ES-I3 (cell line): Measurements from ENCODE around the gene BABAM2.

Experiments used
- H3K36me3 ChIP-seq: 2 replicates; pipeline ENCODE4 v1.6.1; 2013; ENCODE audit warnings: mild to moderate bottlenecking, low read length, control low read depth, moderate library complexity; ENCODE audit not compliant: insufficient read depth
- H3K4me1 ChIP-seq: 2 replicates; pipeline ENCODE4 v1.6.1; 2013; ENCODE audit warnings: mild to moderate bottlenecking, control low read depth, low read length; ENCODE audit not compliant: insufficient read depth
- H3K9ac ChIP-seq: 2 replicates; pipeline ENCODE4 v1.6.1; 2013; ENCODE audit warnings: low read depth, mild to moderate bottlenecking, low read length, moderate library complexity
- H3K9me3 ChIP-seq: 2 replicates; pipeline ENCODE4 v1.6.1; 2013; ENCODE audit warnings: mild to moderate bottlenecking, low read length, moderate library complexity; ENCODE audit not compliant: control insufficient read depth, insufficient read depth

The BABAM2 gene

GRCh38 chr2:28271231-28271918 is 380.8 kb downstream of the BABAM2 start:
- Histone ChIP-seq H3K9me3 (no peaks in the 10 kb centered on the region), H3K4me1 (peaks cover 36% of the 10 kb centered on the region), H3K36me3 (no peaks in the 10 kb centered on the region), H3K9ac (no peak overlapping the region)

- Histone ChIP-seq H3K9ac (no peak overlapping the region), H3K9me3 (no peaks in the 10 kb centered on the region), H3K36me3 (no peaks in the 10 kb centered on the region), H3K4me1 (peaks cover 40% of the 10 kb centered on the region)
Measured at GRCh38 chr2:28271919-28272250, 381.4 kb downstream of the BABAM2 start.

- Histone ChIP-seq H3K4me1 (peaks cover 40% of the 10 kb centered on the region), H3K9me3 (no peaks in the 10 kb centered on the region), H3K9ac (no peak overlapping the region), H3K36me3 (no peaks in the 10 kb centered on the region)
Measured at GRCh38 chr2:28273751-28274150, 383.2 kb downstream of the BABAM2 start.

- Histone ChIP-seq H3K9ac (no peak overlapping the region), H3K4me1 (peaks cover 31% of the 10 kb centered on the region)
Measured at GRCh38 chr2:28274911-28275685, 384.6 kb downstream of the BABAM2 start.

GRCh38 chr2:28276076-28276618 is 385.6 kb downstream of the BABAM2 start:
- no peak overlapping the region for H3K9ac ChIP-seq
- H3K9me3 ChIP-seq, result no peaks in the 10 kb centered on the region
- no peaks in the 10 kb centered on the region for H3K36me3 ChIP-seq
- peaks cover 31% of the 10 kb centered on the region for H3K4me1 ChIP-seq

More at GRCh38 chr2:28274911-28275685, 384.6 kb downstream of the BABAM2 start:
- Histone ChIP-seq H3K9me3 (no peaks in the 10 kb centered on the region), H3K36me3 (no peaks in the 10 kb centered on the region)

- Histone ChIP-seq H3K9ac (no peak overlapping the region), H3K9me3 (no peaks in the 10 kb centered on the region), H3K4me1 (peaks cover 31% of the 10 kb centered on the region), H3K36me3 (no peaks in the 10 kb centered on the region)
Measured at GRCh38 chr2:28276807-28277206, 386.3 kb downstream of the BABAM2 start.

- Histone ChIP-seq H3K9ac (no peak overlapping the region), H3K4me1 (peaks cover 31% of the 10 kb centered on the region), H3K36me3 (no peaks in the 10 kb centered on the region), H3K9me3 (no peaks in the 10 kb centered on the region)
Measured at GRCh38 chr2:28277466-28277865, 386.9 kb downstream of the BABAM2 start.

- Histone ChIP-seq H3K36me3 (no peaks in the 10 kb centered on the region), H3K4me1 (peaks cover 22% of the 10 kb centered on the region), H3K9ac (no peak overlapping the region), H3K9me3 (no peaks in the 10 kb centered on the region)
Measured at GRCh38 chr2:28279371-28279770, 388.8 kb downstream of the BABAM2 start.

GRCh38 chr2:28280619-28281018 is 390.1 kb downstream of the BABAM2 start:
- Histone ChIP-seq H3K9ac (no peak overlapping the region), H3K36me3 (no peaks in the 10 kb centered on the region), H3K9me3 (no peaks in the 10 kb centered on the region), H3K4me1 (peaks cover 11% of the 10 kb centered on the region)

- H3K36me3 ChIP-seq, result no peaks in the 10 kb centered on the region
- H3K4me1 ChIP-seq, result peaks cover 8% of the 10 kb centered on the region
- H3K9me3 ChIP-seq, result no peaks in the 10 kb centered on the region
- H3K9ac ChIP-seq, result no peak overlapping the region
Measured at GRCh38 chr2:28281739-28282138, 391.2 kb downstream of the BABAM2 start.

- H3K9ac ChIP-seq, result no peak overlapping the region
- H3K36me3 ChIP-seq, result no peaks in the 10 kb centered on the region
- H3K4me1 ChIP-seq, result peaks cover 7% of the 10 kb centered on the region; the same call in 1 of the 2 replicates
- H3K9me3 ChIP-seq, result no peaks in the 10 kb centered on the region
Measured at GRCh38 chr2:28282248-28282647, 391.7 kb downstream of the BABAM2 start.

GRCh38 chr2:28282861-28283646 is 392.5 kb downstream of the BABAM2 start:
- Histone ChIP-seq H3K36me3 (no peaks in the 10 kb centered on the region), H3K9ac (no peak overlapping the region), H3K4me1 (peaks cover 4% of the 10 kb centered on the region; the same call in 1 of the 2 replicates), H3K9me3 (no peaks in the 10 kb centered on the region)

GRCh38 chr2:28283861-28284260 is 393.3 kb downstream of the BABAM2 start:
- H3K36me3 ChIP-seq, result no peaks in the 10 kb centered on the region
- H3K9me3 ChIP-seq, result no peaks in the 10 kb centered on the region
- H3K4me1 ChIP-seq, result peaks cover 4% of the 10 kb centered on the region; the same call in 1 of the 2 replicates
- H3K9ac ChIP-seq, result no peak overlapping the region

- H3K9ac ChIP-seq, result no peak overlapping the region
- no peaks in the 10 kb centered on the region for H3K9me3 ChIP-seq
- no peaks in the 10 kb centered on the region for H3K36me3 ChIP-seq
- H3K4me1 ChIP-seq, result peaks cover 4% of the 10 kb centered on the region; the same call in 1 of the 2 replicates
Measured at GRCh38 chr2:28286678-28287077, 396.1 kb downstream of the BABAM2 start.
